ENCODE data around the gene VPS13D.

GRCh38 chr1:12542616-12543592 is 313.1 kb downstream of the VPS13D start:
- TF ChIP-seq CTCF (conservative IDR thresholded peaks at IDR 0.05; ENCODE audit: low read depth, low read length) (no peak), EZH2 (IDR thresholded peaks at IDR 0.05; ENCODE audit: low read length, unreplicated experiment) (no peak)

All from PC-3 (cell line).